ENCODE measurements around the gene CYP24A1. TPM values are rescaled to one million over a fixed set of nuclear protein-coding genes. Genes with fewer than 3 reads are reported as not detected.

CYP24A1 gene
- total and polyA plus RNA-seq, 2 of the 13 experiments (the other 11 are each of a cell fraction or from before 2014, with no cell fraction given): 9.4 to 32.7 TPM

GRCh38 chr20:54208548-54209176 lies 34.9 kb upstream of the CYP24A1 start (continued):
- TF ChIP-seq, protein P1, sequence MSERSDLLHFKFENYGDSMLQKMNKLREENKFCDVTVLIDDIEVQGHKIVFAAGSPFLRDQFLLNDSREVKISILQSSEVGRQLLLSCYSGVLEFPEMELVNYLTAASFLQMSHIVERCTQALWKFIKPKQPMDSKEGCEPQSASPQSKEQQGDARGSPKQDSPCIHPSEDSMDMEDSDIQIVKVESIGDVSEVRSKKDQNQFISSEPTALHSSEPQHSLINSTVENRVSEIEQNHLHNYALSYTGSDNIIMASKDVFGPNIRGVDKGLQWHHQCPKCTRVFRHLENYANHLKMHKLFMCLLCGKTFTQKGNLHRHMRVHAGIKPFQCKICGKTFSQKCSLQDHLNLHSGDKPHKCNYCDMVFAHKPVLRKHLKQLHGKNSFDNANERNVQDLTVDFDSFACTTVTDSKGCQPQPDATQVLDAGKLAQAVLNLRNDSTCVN (CRISPR knock-in tag; IDR thresholded peaks at IDR 0.05; ENCODE audit: borderline replicate concordance): no peak
- TF ChIP-seq NKX3-1 (CRISPR knock-in tag; IDR thresholded peaks at IDR 0.05) (no peak), STAT6 (CRISPR knock-in tag; IDR thresholded peaks at IDR 0.05; ENCODE audit: borderline replicate concordance) (no peak), MATR3 (CRISPR knock-in tag; IDR thresholded peaks at IDR 0.05) (no peak), MLXIP (CRISPR knock-in tag; IDR thresholded peaks at IDR 0.05; ENCODE audit: borderline replicate concordance) (peak; percentile 62; the same call in 1 of the 2 replicates), ZNF256 (CRISPR knock-in tag; conservative IDR thresholded peaks at IDR 0.05) (0 out of 2 replicates have a peak, but pooled peaks have one; percentile 49), ARNT2 (CRISPR knock-in tag; IDR thresholded peaks at IDR 0.05; ENCODE audit: low read depth) (no peak), CEBPG (CRISPR knock-in tag; IDR thresholded peaks at IDR 0.05) (no peak; the same call in 1 of the 2 replicates), HNF4A (CRISPR knock-in tag; IDR thresholded peaks at IDR 0.05) (no peak), KDM3A (CRISPR knock-in tag; IDR thresholded peaks at IDR 0.05; ENCODE audit: low read depth) (no peak), IKZF4 (CRISPR knock-in tag; IDR thresholded peaks at IDR 0.05; ENCODE audit: borderline replicate concordance, low read depth, not compliant biosample characterization) (peak; percentile 0), ZNF747 (CRISPR knock-in tag; IDR thresholded peaks at IDR 0.05; ENCODE audit: borderline replicate concordance) (0 out of 2 replicates have a peak, but pooled peaks have one; percentile 4)
- TF ChIP-seq, protein P2, sequence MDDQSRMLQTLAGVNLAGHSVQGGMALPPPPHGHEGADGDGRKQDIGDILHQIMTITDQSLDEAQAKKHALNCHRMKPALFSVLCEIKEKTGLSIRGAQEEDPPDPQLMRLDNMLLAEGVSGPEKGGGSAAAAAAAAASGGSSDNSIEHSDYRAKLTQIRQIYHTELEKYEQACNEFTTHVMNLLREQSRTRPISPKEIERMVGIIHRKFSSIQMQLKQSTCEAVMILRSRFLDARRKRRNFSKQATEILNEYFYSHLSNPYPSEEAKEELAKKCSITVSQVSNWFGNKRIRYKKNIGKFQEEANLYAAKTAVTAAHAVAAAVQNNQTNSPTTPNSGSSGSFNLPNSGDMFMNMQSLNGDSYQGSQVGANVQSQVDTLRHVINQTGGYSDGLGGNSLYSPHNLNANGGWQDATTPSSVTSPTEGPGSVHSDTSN (CRISPR knock-in tag; IDR thresholded peaks at IDR 0.05; ENCODE audit: borderline replicate concordance): peak; percentile 4; the same call in 1 of the 2 replicates
- TF ChIP-seq, protein P3, sequence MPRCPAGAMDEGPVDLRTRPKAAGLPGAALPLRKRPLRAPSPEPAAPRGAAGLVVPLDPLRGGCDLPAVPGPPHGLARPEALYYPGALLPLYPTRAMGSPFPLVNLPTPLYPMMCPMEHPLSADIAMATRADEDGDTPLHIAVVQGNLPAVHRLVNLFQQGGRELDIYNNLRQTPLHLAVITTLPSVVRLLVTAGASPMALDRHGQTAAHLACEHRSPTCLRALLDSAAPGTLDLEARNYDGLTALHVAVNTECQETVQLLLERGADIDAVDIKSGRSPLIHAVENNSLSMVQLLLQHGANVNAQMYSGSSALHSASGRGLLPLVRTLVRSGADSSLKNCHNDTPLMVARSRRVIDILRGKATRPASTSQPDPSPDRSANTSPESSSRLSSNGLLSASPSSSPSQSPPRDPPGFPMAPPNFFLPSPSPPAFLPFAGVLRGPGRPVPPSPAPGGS (CRISPR knock-in tag; IDR thresholded peaks at IDR 0.05): 0 out of 2 replicates have a peak, but pooled peaks have one; percentile 15
